LNCaP clone FGC (cell line): ENCODE measurements around the gene TPST2.

ENCODE experiments used
- DNase-seq: peaks from one replicate; pipeline ENCODE4 v3.0.0-alpha.2; 2011; ENCODE audit warnings: low read depth
- H3K4me3 ChIP-seq: 2 replicates; pipeline ENCODE4 v1.5.1; 2011; ENCODE audit warnings: mild to moderate bottlenecking, low read depth, low read length, control low read depth
- CTCF ChIP-seq: IDR thresholded peaks from 2 replicates; pipeline ENCODE4 v1.5.1; 2012; ENCODE audit warnings: mild to moderate bottlenecking; ENCODE audit not compliant: control insufficient read depth, insufficient read depth; ENCODE audit errors: extremely low read depth

Gene TPST2

GRCh38 chr22:26552466-26552865 lies 37.5 kb downstream of the TPST2 start:
- TF ChIP-seq CTCF: no peak
- DNase-seq: no peak
- H3K4me3 ChIP-seq: no peak overlapping the region

GRCh38 chr22:26551568-26551967 lies 38.4 kb downstream of the TPST2 start:
- DNase-seq: no peak
- no peak for TF ChIP-seq CTCF
- H3K4me3 ChIP-seq: no peak overlapping the region

- no peak for TF ChIP-seq CTCF
- DNase-seq: no peak
- no peak overlapping the region for H3K4me3 ChIP-seq
Observed at GRCh38 chr22:26550498-26551033, 39.4 kb downstream of the TPST2 start.

GRCh38 chr22:26549902-26550497 lies 39.9 kb downstream of the TPST2 start:
- TF ChIP-seq CTCF: no peak
- DNase-seq: no peak
- no peak overlapping the region for H3K4me3 ChIP-seq

- no peak overlapping the region for H3K4me3 ChIP-seq
- DNase-seq: no peak
- no peak for TF ChIP-seq CTCF
Observed at GRCh38 chr22:26548984-26549383, 40.9 kb downstream of the TPST2 start.

GRCh38 chr22:26548303-26548702 lies 41.6 kb downstream of the TPST2 start:
- H3K4me3 ChIP-seq: no peak overlapping the region
- no peak for DNase-seq
- TF ChIP-seq CTCF: no peak

GRCh38 chr22:26547837-26548236 lies 42.1 kb downstream of the TPST2 start:
- DNase-seq: no peak
- TF ChIP-seq CTCF: no peak
- H3K4me3 ChIP-seq: no peak overlapping the region
